Measurements from ENCODE around the gene PUS7. TPM values are rescaled to one million over a fixed set of nuclear protein-coding genes. Genes with fewer than 3 reads are reported as not detected.
A peak's percentile ranks its signal among the peaks of the same experiment; 100 is the strongest.

PUS7 gene
- polyA plus RNA-seq (2012; ENCODE audit: low read depth, missing spikeins) = 6.5 TPM

- peak; percentile 4 for TF ChIP-seq PAX5 (IDR thresholded peaks at IDR 0.05; ENCODE audit: insufficient read depth, low read length, severe bottlenecking)
- peak; percentile 65; the same call in 1 of the 2 replicates for TF ChIP-seq POLR2A (IDR thresholded peaks at IDR 0.05; ENCODE audit: low read depth, low read length)
- no peak for TF ChIP-seq SPI1 (IDR thresholded peaks at IDR 0.05; ENCODE audit: low read depth, low read length)
- TF ChIP-seq POLR2AphosphoS5 (IDR thresholded peaks at IDR 0.05; ENCODE audit: low read depth, low read length) = peak; percentile 64
- TF ChIP-seq POU2F2 (IDR thresholded peaks at IDR 0.05; ENCODE audit: low read depth, low read length) = no peak
- TF ChIP-seq TAF1 (IDR thresholded peaks at IDR 0.05; ENCODE audit: low read depth, low read length) = peak; percentile 59; the same call in 1 of the 2 replicates
- DNase-seq (ENCODE audit: insufficient read length, low spot score) (peak; percentile 89), FAIRE-seq (peak; percentile 94)
Observed at GRCh38 chr7:105521717-105522463, at the start of gene PUS7. Gene PUS7, minus strand, starts transcription at chr7:105522271. Its CDS starts 13,759 bp downstream, at chr7:105508512.

- TF ChIP-seq TAF1 (IDR thresholded peaks at IDR 0.05; ENCODE audit: low read depth, low read length) = no peak
- TF ChIP-seq POU2F2 (IDR thresholded peaks at IDR 0.05; ENCODE audit: low read depth, low read length) = no peak
- no peak for TF ChIP-seq POLR2AphosphoS5 (IDR thresholded peaks at IDR 0.05; ENCODE audit: low read depth, low read length)
- TF ChIP-seq POLR2A (IDR thresholded peaks at IDR 0.05; ENCODE audit: low read depth, low read length) = no peak
- no peak for TF ChIP-seq SPI1 (IDR thresholded peaks at IDR 0.05; ENCODE audit: low read depth, low read length)
- no peak for TF ChIP-seq PAX5 (IDR thresholded peaks at IDR 0.05; ENCODE audit: insufficient read depth, low read length, severe bottlenecking)
- DNase-seq (ENCODE audit: insufficient read length, low spot score) (no peak), FAIRE-seq (no peak)
Observed at GRCh38 chr7:105567821-105568220, 45.8 kb upstream of the PUS7 start.

- DNase-seq (ENCODE audit: insufficient read length, low spot score) = no peak
- TF ChIP-seq POU2F2 (IDR thresholded peaks at IDR 0.05; ENCODE audit: low read depth, low read length) = no peak
- TF ChIP-seq PAX5 (IDR thresholded peaks at IDR 0.05; ENCODE audit: insufficient read depth, low read length, severe bottlenecking) = no peak
- no peak for TF ChIP-seq POLR2AphosphoS5 (IDR thresholded peaks at IDR 0.05; ENCODE audit: low read depth, low read length)
- FAIRE-seq = no peak
Observed at GRCh38 chr7:105567024-105567423, 45.0 kb upstream of the PUS7 start.

- no peak for TF ChIP-seq TAF1 (IDR thresholded peaks at IDR 0.05; ENCODE audit: low read depth, low read length)
- no peak for TF ChIP-seq PAX5 (IDR thresholded peaks at IDR 0.05; ENCODE audit: insufficient read depth, low read length, severe bottlenecking)
- TF ChIP-seq POLR2AphosphoS5 (IDR thresholded peaks at IDR 0.05; ENCODE audit: low read depth, low read length) = no peak
- TF ChIP-seq POLR2A (IDR thresholded peaks at IDR 0.05; ENCODE audit: low read depth, low read length) = no peak
- TF ChIP-seq SPI1 (IDR thresholded peaks at IDR 0.05; ENCODE audit: low read depth, low read length) = no peak
- TF ChIP-seq POU2F2 (IDR thresholded peaks at IDR 0.05; ENCODE audit: low read depth, low read length) = no peak
- FAIRE-seq = no peak
Observed at GRCh38 chr7:105565190-105565589, 43.1 kb upstream of the PUS7 start.

GRCh38 chr7:105559926-105560325, 37.9 kb upstream of the PUS7 start:
- TF ChIP-seq TAF1 (IDR thresholded peaks at IDR 0.05; ENCODE audit: low read depth, low read length) (no peak), SPI1 (IDR thresholded peaks at IDR 0.05; ENCODE audit: low read depth, low read length) (no peak), POU2F2 (IDR thresholded peaks at IDR 0.05; ENCODE audit: low read depth, low read length) (no peak), PAX5 (IDR thresholded peaks at IDR 0.05; ENCODE audit: insufficient read depth, low read length, severe bottlenecking) (no peak), POLR2AphosphoS5 (IDR thresholded peaks at IDR 0.05; ENCODE audit: low read depth, low read length) (no peak), POLR2A (IDR thresholded peaks at IDR 0.05; ENCODE audit: low read depth, low read length) (no peak)
- DNase-seq (ENCODE audit: insufficient read length, low spot score) (no peak), FAIRE-seq (no peak)

More at GRCh38 chr7:105565190-105565589, 43.1 kb upstream of the PUS7 start:
- DNase-seq (ENCODE audit: insufficient read length, low spot score) = no peak

GRCh38 chr7:105538339-105538738, 16.3 kb upstream of the PUS7 start:
- no peak for FAIRE-seq
- no peak for DNase-seq (ENCODE audit: insufficient read length, low spot score)
- TF ChIP-seq POLR2A (IDR thresholded peaks at IDR 0.05; ENCODE audit: low read depth, low read length) = no peak
- TF ChIP-seq SPI1 (IDR thresholded peaks at IDR 0.05; ENCODE audit: low read depth, low read length) = no peak
- TF ChIP-seq POU2F2 (IDR thresholded peaks at IDR 0.05; ENCODE audit: low read depth, low read length) = no peak
- no peak for TF ChIP-seq TAF1 (IDR thresholded peaks at IDR 0.05; ENCODE audit: low read depth, low read length)
- no peak for TF ChIP-seq PAX5 (IDR thresholded peaks at IDR 0.05; ENCODE audit: insufficient read depth, low read length, severe bottlenecking)
- no peak for TF ChIP-seq POLR2AphosphoS5 (IDR thresholded peaks at IDR 0.05; ENCODE audit: low read depth, low read length)

GRCh38 chr7:105532709-105533460, 10.8 kb upstream of the PUS7 start:
- FAIRE-seq (no peak), DNase-seq (ENCODE audit: insufficient read length, low spot score) (no peak)
- TF ChIP-seq POLR2AphosphoS5 (IDR thresholded peaks at IDR 0.05; ENCODE audit: low read depth, low read length) (no peak), TAF1 (IDR thresholded peaks at IDR 0.05; ENCODE audit: low read depth, low read length) (no peak), PAX5 (IDR thresholded peaks at IDR 0.05; ENCODE audit: insufficient read depth, low read length, severe bottlenecking) (no peak), SPI1 (IDR thresholded peaks at IDR 0.05; ENCODE audit: low read depth, low read length) (no peak), POLR2A (IDR thresholded peaks at IDR 0.05; ENCODE audit: low read depth, low read length) (no peak), POU2F2 (IDR thresholded peaks at IDR 0.05; ENCODE audit: low read depth, low read length) (no peak)

GRCh38 chr7:105531792-105532671, 10.0 kb upstream of the PUS7 start, which contains the start of gene RINT1:
Gene RINT1, plus strand, starts transcription at chr7:105532201. Its CDS starts 115 bp downstream, at chr7:105532316.
- FAIRE-seq (peak; percentile 89), DNase-seq (ENCODE audit: insufficient read length, low spot score) (peak; percentile 77)
- TF ChIP-seq POU2F2 (IDR thresholded peaks at IDR 0.05; ENCODE audit: low read depth, low read length) = peak; percentile 88; the same call in 1 of the 2 replicates
- peak; percentile 81 for TF ChIP-seq SPI1 (IDR thresholded peaks at IDR 0.05; ENCODE audit: low read depth, low read length)
- peak; percentile 99 for TF ChIP-seq POLR2A (IDR thresholded peaks at IDR 0.05; ENCODE audit: low read depth, low read length)
- TF ChIP-seq POLR2AphosphoS5 (IDR thresholded peaks at IDR 0.05; ENCODE audit: low read depth, low read length) = peak; percentile 98
- no peak for TF ChIP-seq PAX5 (IDR thresholded peaks at IDR 0.05; ENCODE audit: insufficient read depth, low read length, severe bottlenecking)
- peak; percentile 98 for TF ChIP-seq TAF1 (IDR thresholded peaks at IDR 0.05; ENCODE audit: low read depth, low read length)

All from GM12891 (cell line).